Naive thymus-derived CD4-positive, alpha-beta T cell (primary cell): ENCODE results near the gene PLCG1. TPM values are rescaled to one million over a fixed set of nuclear protein-coding genes. Genes with fewer than 3 reads are reported as not detected.
A peak's percentile ranks its signal among the peaks of the same experiment; 100 is the strongest.

Source experiments
- ATAC-seq: fragments of 150-1000 bp; cut with Tn5 transposase; 2 replicates; pipeline ENCODE4 v1.10.0; 2021; ENCODE audit warnings: mild to moderate bottlenecking, moderate library complexity
- CTCF ChIA-PET: fragments of 350-600 bp; sonication (Branson Sonifier 250); formaldehyde crosslinking; loops from one replicate; lab custom pipeline; 2021; ENCODE audit warnings: antibody characterized with exemption; lab: Charles Lee
- POLR2A ChIA-PET: fragments of 350-600 bp; sonication (Branson Sonifier 250); formaldehyde crosslinking; loops from one replicate; lab custom pipeline; 2021; ENCODE audit warnings: antibody characterized with exemption, inconsistent platforms; lab: Charles Lee
- DNase-seq, 9 donors: peaks; one replicate each; pipeline versions ENCODE4 v3.0.0 to v3.0.0-alpha.2; 2020 to 2022; ENCODE audit warnings: mixed read lengths in 1 of 9
- H3K27ac ChIP-seq: one replicate; pipeline ENCODE4 v1.7.0; 2013; ENCODE audit warnings: mild to moderate bottlenecking, low read depth, low read length, moderate library complexity
- H3K27me3 ChIP-seq, 2 donors: one replicate each; pipeline ENCODE4 v1.7.0; 2013; ENCODE audit warnings: low read length in 2 of 2, mild to moderate bottlenecking in 2 of 2, moderate library complexity in 2 of 2; ENCODE audit not compliant: control insufficient read depth in 2 of 2, insufficient read depth in 2 of 2
- H3K36me3 ChIP-seq, 3 experiments: 1 replicate in 2 of 3; 2 replicates in 1 of 3; pipeline ENCODE4 v1.7.0; 2013; ENCODE audit warnings: low read length in 3 of 3, mild to moderate bottlenecking in 3 of 3, moderate library complexity in 1 of 3; ENCODE audit not compliant: insufficient read depth in 3 of 3, control insufficient read depth in 2 of 3
- H3K4me1 ChIP-seq, 2 donors: one replicate each; pipeline ENCODE4 v1.7.0; 2013; ENCODE audit warnings: low read length in 2 of 2, mild to moderate bottlenecking in 2 of 2, moderate library complexity in 1 of 2; ENCODE audit not compliant: control insufficient read depth in 2 of 2, insufficient read depth in 2 of 2
- H3K4me3 ChIP-seq: 2 replicates; pipeline ENCODE4 v1.7.0; 2013; ENCODE audit warnings: mild to moderate bottlenecking, low read length
- H3K9me3 ChIP-seq, 3 experiments: 1 replicate in 2 of 3; 2 replicates in 1 of 3; pipeline ENCODE4 v1.7.0; 2013; ENCODE audit warnings: low read length in 3 of 3; ENCODE audit not compliant: control insufficient read depth in 2 of 3
- H3K27ac Mint-ChIP-seq, 9 donors: one replicate each; pipeline ENCODE4 v1.8.0; 2020 to 2022; ENCODE audit warnings: mixed read lengths in 9 of 9, mild to moderate bottlenecking in 8 of 9, moderate library complexity in 5 of 9, inconsistent platforms in 2 of 9
- H3K27me3 Mint-ChIP-seq, 5 donors: one replicate each; pipeline ENCODE4 v1.8.0; 2021 to 2022; ENCODE audit warnings: mixed read lengths in 5 of 5, mild to moderate bottlenecking in 1 of 5
- H3K36me3 Mint-ChIP-seq, 5 donors: one replicate each; pipeline ENCODE4 v1.8.0; 2020 to 2022; ENCODE audit warnings: mixed read lengths in 5 of 5, mild to moderate bottlenecking in 3 of 5, inconsistent platforms in 1 of 5
- H3K4me1 Mint-ChIP-seq, 7 donors: one replicate each; pipeline ENCODE4 v1.8.0; 2020 to 2022; ENCODE audit warnings: mixed read lengths in 7 of 7, mild to moderate bottlenecking in 3 of 7, inconsistent platforms in 1 of 7
- H3K4me3 Mint-ChIP-seq, 10 donors: one replicate each; pipeline ENCODE4 v1.8.0; 2020 to 2022; ENCODE audit warnings: mild to moderate bottlenecking in 10 of 10, mixed read lengths in 10 of 10, moderate library complexity in 6 of 10, inconsistent platforms in 2 of 10
- H3K9me3 Mint-ChIP-seq, 11 donors: one replicate each; pipeline ENCODE4 v1.8.0; 2020 to 2022; ENCODE audit warnings: mixed read lengths in 11 of 11, mild to moderate bottlenecking in 4 of 11, inconsistent platforms in 1 of 11, moderate library complexity in 1 of 11
- intact Hi-C, 2 donors: fragments of 100-400 bp; cut with micrococcal nuclease; formaldehyde crosslinking; loops; one replicate each; pipeline ENCODE4 v1.15.1; 2023
- polyA plus RNA-seq, 2 donors: library from polyadenylated mRNA; unstranded; fragments of 300-500 nt; fragmentation: Illumina TruSeq; gene quantifications; one replicate each; pipeline ENCODE4 v1.2.3, GENCODE V29; 2021
- total RNA-seq, 6 experiments: library from RNA in 5 of 6; stranded (reverse) in 5 of 6; gene quantifications; 1 replicate in 5 of 6; 2 replicates in 1 of 6; pipeline ENCODE4 v1.2.3 and lab custom pipeline; 2021 to 2026

PLCG1 gene
- total and polyA plus RNA-seq, 7 experiments from 2014 or later: 36.9 to 559 (median 369) TPM

DNA sequence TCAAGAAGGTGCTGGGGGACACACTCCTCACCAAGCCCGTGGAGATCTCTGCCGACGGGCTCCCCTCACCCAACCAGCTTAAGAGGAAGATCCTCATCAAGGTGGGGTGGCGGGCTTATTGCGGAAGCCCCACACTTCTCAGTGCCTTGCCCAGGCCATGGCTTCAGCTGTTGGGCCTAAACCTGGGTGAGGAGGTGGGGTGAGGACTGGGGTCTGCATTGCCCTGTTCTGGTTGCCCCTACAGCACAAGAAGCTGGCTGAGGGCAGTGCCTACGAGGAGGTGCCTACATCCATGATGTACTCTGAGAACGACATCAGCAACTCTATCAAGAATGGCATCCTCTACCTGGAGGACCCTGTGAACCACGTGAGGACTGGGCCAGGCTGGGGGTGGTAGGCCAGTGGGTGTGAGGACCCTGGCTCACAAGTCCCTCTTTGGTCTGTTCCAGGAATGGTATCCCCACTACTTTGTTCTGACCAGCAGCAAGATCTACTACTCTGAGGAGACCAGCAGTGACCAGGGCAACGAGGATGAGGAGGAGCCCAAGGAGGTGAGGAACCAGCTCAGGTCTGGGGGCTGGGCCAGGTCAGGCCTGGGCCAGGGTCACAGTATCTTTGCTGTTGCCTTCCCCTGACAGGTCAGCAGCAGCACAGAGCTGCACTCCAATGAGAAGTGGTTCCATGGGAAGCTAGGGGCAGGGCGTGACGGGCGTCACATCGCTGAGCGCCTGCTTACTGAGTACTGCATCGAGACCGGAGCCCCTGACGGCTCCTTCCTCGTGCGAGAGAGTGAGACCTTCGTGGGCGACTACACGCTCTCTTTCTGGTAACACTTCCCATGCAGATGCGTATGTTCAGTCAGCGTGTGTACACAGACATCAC lies 27.9 kb downstream of the PLCG1 start:
- peaks cover 0 to 1% (median 0%) of the 10 kb centered on the region in 11 donors for H3K9me3 Mint-ChIP-seq
- no peaks in the 10 kb centered on the region for H3K27me3 Mint-ChIP-seq
- H3K27me3 ChIP-seq: no peaks in the 10 kb centered on the region
- no peak for DNase-seq
- POLR2A ChIA-PET: interaction anchor here (0.6 to 30.3 kb wide), 3 partner anchors 8 to 104 kb away, joined by 3 to 604 read pairs (median 19); partner anchors contain the start of gene PLCG1
- no peak for ATAC-seq
- H3K36me3 Mint-ChIP-seq: peaks cover 31 to 73% (median 36%) of the 10 kb centered on the region in 5 donors
- peak overlapping the region in 8 of 9 donors; percentile 42 to 94 (median 74) for H3K27ac Mint-ChIP-seq
- no peaks in the 10 kb centered on the region for H3K9me3 ChIP-seq
- intact Hi-C loops: no loop called here
- peak overlapping the region in 1 of 10 donors; percentile 20 for H3K4me3 Mint-ChIP-seq
- CTCF ChIA-PET: interaction anchor here (2.7 kb wide), 1 partner anchor 30 kb away, joined by 11 read pairs; no protein-coding TSS in a partner anchor
- peak overlapping the region; percentile 43 for H3K27ac ChIP-seq
- H3K4me1 ChIP-seq: peaks cover 28 to 37% of the 10 kb centered on the region in 2 donors
- no peak overlapping the region for H3K4me3 ChIP-seq
- peaks cover 68 to 97% (median 76%) of the 10 kb centered on the region in 3 experiments for H3K36me3 ChIP-seq
- peaks cover 35 to 55% (median 52%) of the 10 kb centered on the region in 7 donors for H3K4me1 Mint-ChIP-seq

DNA sequence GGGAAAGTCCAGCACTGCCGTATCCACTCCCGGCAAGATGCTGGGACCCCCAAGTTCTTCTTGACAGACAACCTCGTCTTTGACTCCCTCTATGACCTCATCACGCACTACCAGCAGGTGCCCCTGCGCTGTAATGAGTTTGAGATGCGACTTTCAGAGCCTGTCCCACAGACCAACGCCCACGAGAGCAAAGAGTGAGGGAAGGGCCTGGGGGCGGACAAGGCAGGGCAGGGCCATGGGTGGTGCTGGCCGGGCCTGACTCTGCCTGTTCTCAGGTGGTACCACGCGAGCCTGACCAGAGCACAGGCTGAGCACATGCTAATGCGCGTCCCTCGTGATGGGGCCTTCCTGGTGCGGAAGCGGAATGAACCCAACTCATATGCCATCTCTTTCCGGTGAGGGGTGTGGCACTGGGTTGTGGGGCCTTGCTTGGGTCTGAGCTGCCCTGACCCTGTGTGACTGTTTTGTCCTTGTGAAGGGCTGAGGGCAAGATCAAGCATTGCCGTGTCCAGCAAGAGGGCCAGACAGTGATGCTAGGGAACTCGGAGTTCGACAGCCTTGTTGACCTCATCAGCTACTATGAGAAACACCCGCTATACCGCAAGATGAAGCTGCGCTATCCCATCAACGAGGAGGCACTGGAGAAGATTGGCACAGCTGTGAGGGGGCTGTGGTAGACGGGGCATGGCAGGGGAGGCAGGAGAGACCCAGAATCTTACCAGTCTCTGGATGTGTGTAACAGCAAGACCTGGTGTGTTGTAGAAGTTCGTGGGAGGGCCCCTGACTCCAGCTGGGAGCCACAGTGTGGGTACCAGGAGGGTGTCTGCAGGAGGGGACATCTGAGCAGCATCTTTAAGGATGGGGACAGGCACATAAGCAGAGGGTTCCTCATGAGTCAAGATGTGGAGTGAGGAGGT lies 29.1 kb downstream of the PLCG1 start:
- Histone ChIP-seq H3K4me3 (no peak overlapping the region), H3K9me3 (no peaks in the 10 kb centered on the region), H3K4me1 (peaks cover 17 to 26% of the 10 kb centered on the region in 2 donors), H3K27ac (peak overlapping the region; percentile 57), H3K27me3 (no peaks in the 10 kb centered on the region), H3K36me3 (peaks cover 71 to 97% (median 80%) of the 10 kb centered on the region in 3 experiments)
- ChIA-PET CTCF (interaction anchor here (0.7 to 2.7 kb wide), 2 partner anchors 15 to 31 kb away, joined by 4 to 11 read pairs; no protein-coding TSS in a partner anchor), POLR2A (interaction anchor here (3.3 to 30.3 kb wide), 2 partner anchors 10 to 26 kb away, joined by 19 to 604 read pairs; partner anchors contain the start of gene PLCG1)
- peaks cover 26 to 53% (median 47%) of the 10 kb centered on the region in 7 donors for H3K4me1 Mint-ChIP-seq
- DNase-seq: no peak
- no peaks in the 10 kb centered on the region for H3K27me3 Mint-ChIP-seq
- no peak overlapping the region for H3K4me3 Mint-ChIP-seq
- H3K27ac Mint-ChIP-seq: peak overlapping the region; percentile 62 to 95 (median 77)
- no peak for ATAC-seq
- H3K9me3 Mint-ChIP-seq: peaks cover 0 to 1% (median 0%) of the 10 kb centered on the region in 11 donors
- H3K36me3 Mint-ChIP-seq: peaks cover 27 to 74% (median 33%) of the 10 kb centered on the region in 5 donors
- intact Hi-C loops: no loop called here

DNA sequence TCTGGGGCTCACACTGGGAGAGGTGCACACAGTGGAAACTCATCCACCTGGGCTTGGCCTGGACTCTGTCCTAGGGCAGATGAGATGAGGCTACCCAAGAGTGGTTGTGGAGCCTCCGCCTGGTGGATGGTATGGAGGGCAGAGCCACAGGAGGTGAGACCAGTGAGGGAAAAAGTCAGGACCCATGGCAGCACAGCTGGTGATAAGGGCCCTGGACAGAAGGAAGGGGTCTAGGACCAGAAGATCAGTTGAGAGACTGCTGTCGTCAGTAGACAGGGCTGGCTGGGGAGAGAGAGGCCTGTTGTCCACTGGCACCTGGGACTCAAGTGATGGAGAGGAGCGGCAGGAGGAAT lies 29.8 kb downstream of the PLCG1 start:
- H3K9me3 ChIP-seq: no peaks in the 10 kb centered on the region
- no peak overlapping the region for H3K4me3 Mint-ChIP-seq
- no peak overlapping the region for H3K4me3 ChIP-seq
- H3K36me3 Mint-ChIP-seq: peaks cover 27 to 76% (median 38%) of the 10 kb centered on the region in 5 donors
- peak overlapping the region; percentile 57 for H3K27ac ChIP-seq
- POLR2A ChIA-PET: interaction anchor here (3.3 to 30.3 kb wide), 2 partner anchors 10 to 27 kb away, joined by 19 to 604 read pairs; partner anchors contain the start of gene PLCG1
- CTCF ChIA-PET: interaction anchor here (2.7 kb wide), 1 partner anchor 31 kb away, joined by 11 read pairs; no protein-coding TSS in a partner anchor
- H3K9me3 Mint-ChIP-seq: peaks cover 0 to 1% (median 0%) of the 10 kb centered on the region in 11 donors
- H3K27ac Mint-ChIP-seq: peak overlapping the region; percentile 24 to 95 (median 89)
- no peaks in the 10 kb centered on the region for H3K27me3 ChIP-seq
- H3K4me1 Mint-ChIP-seq: peaks cover 26 to 53% (median 47%) of the 10 kb centered on the region in 7 donors
- DNase-seq: no peak
- no peaks in the 10 kb centered on the region for H3K27me3 Mint-ChIP-seq
- peaks cover 11 to 20% of the 10 kb centered on the region in 2 donors for H3K4me1 ChIP-seq
- no peak for ATAC-seq
- intact Hi-C loops: no loop called here
- H3K36me3 ChIP-seq: peaks cover 71 to 98% (median 80%) of the 10 kb centered on the region in 3 experiments

DNA sequence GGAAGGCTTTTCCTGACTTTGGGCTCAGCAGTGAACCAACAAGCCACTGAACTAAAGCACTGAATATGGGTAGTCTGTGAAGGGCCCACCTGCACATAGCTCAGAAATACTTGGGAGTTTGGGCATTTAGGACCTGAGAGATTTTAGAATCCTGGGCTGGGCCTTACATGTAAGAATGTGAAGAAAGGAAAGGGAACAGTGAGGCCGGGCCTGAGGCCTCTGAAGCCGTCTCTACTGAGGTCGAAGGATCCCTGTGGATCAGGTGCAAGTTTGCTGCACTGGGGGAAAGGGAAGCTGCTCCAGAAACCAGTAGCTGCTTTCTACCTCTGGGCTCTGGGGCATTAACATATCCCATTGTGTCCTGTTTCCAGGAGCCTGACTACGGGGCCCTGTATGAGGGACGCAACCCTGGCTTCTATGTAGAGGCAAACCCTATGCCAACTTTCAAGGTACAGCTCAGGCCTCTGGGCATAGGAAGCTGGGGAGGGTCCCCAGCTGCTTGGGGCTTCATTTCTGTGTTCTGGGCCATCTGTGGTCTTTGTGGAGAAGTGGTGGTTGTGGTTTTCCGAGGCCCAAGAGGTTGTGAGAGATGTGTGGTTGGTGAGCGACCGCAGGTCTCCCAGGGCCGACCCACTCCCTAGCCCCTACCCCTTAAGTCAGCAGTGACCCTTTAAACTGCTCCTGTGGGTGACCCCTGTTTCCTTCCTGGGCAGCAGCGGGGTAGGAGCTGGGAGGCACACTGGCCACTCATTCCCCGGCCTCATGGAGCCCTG lies 30.3 kb downstream of the PLCG1 start:
- H3K27me3 Mint-ChIP-seq: no peaks in the 10 kb centered on the region
- peaks cover 0 to under 1% (median 0%) of the 10 kb centered on the region in 11 donors for H3K9me3 Mint-ChIP-seq
- no peaks in the 10 kb centered on the region for H3K27me3 ChIP-seq
- intact Hi-C loops: no loop called here
- ChIA-PET CTCF (interaction anchor here (2.7 kb wide), 1 partner anchor 32 kb away, joined by 11 read pairs; no protein-coding TSS in a partner anchor), POLR2A (interaction anchor here (3.3 to 30.3 kb wide), 2 partner anchors 11 to 28 kb away, joined by 19 to 604 read pairs; partner anchors contain the start of gene PLCG1)
- H3K27ac Mint-ChIP-seq: peak overlapping the region; percentile 46 to 95 (median 89)
- H3K36me3 ChIP-seq: peaks cover 76 to 98% (median 78%) of the 10 kb centered on the region in 3 experiments
- H3K4me1 Mint-ChIP-seq: peaks cover 25 to 52% (median 45%) of the 10 kb centered on the region in 7 donors
- no peaks in the 10 kb centered on the region for H3K9me3 ChIP-seq
- DNase-seq: no peak
- no peak overlapping the region for H3K4me3 Mint-ChIP-seq
- H3K4me1 ChIP-seq: peaks cover 5 to 14% of the 10 kb centered on the region in 2 donors
- peak overlapping the region; percentile 57 for H3K27ac ChIP-seq
- H3K36me3 Mint-ChIP-seq: peaks cover 27 to 75% (median 38%) of the 10 kb centered on the region in 5 donors
- H3K4me3 ChIP-seq: no peak overlapping the region
- ATAC-seq: no peak

DNA sequence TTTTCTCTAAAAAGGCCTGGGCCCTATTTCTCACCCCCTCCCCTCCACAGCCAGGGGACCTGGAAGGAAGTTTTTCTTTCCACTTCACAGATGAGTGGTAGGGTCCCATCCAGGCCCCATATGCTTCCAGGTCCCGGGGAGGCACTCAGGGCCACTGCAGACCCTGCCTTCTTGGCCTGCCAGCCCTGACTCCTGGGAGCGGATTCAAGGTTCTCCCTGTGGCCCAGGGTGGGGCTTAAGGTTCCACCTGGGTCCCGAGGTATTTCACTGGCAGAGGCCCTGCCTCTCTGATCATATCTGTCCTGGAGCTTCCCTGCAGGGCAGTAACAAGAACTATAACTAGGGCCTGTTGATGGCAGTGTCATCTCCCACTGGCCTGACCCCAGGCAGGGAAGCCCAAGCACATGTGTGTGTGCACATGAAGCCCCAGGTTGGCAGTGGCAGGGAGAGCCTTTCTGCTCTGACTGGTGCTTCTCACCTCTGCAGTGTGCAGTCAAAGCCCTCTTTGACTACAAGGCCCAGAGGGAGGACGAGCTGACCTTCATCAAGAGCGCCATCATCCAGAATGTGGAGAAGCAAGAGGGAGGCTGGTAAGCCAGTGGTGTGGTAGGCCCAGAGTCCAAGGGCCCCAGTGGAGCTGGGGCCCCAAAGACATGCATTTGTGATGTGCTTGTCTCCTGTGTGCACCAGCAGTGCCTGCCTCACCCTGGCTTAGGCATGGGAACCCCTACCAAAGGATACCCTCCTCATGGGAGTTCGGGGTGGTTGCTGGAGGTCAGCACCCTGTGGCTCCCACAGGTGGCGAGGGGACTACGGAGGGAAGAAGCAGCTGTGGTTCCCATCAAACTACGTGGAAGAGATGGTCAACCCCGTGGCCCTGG lies 31.2 kb downstream of the PLCG1 start:
- H3K27ac ChIP-seq: peak overlapping the region; percentile 57
- POLR2A ChIA-PET: interaction anchor here (3.3 to 30.3 kb wide), 2 partner anchors 12 to 28 kb away, joined by 19 to 604 read pairs; partner anchors contain the start of gene PLCG1
- intact Hi-C loops: no loop called here
- H3K36me3 ChIP-seq: peaks cover 71 to 98% (median 74%) of the 10 kb centered on the region in 3 experiments
- CTCF ChIA-PET: interaction anchor here (1.1 kb wide), 1 partner anchor 21 kb away, joined by 3 read pairs; no protein-coding TSS in a partner anchor
- no peak for ATAC-seq
- no peak for DNase-seq
- H3K4me3 ChIP-seq: no peak overlapping the region
- Mint-ChIP-seq H3K4me3 (no peak overlapping the region), H3K9me3 (no peaks in the 10 kb centered on the region), H3K27me3 (no peaks in the 10 kb centered on the region), H3K27ac (peak overlapping the region; percentile 36 to 93 (median 62)), H3K4me1 (peaks cover 26 to 53% (median 41%) of the 10 kb centered on the region in 7 donors), H3K36me3 (peaks cover 26 to 79% (median 39%) of the 10 kb centered on the region in 5 donors)
- no peaks in the 10 kb centered on the region for H3K27me3 ChIP-seq
- peaks cover 0 to 10% of the 10 kb centered on the region in 2 donors for H3K4me1 ChIP-seq
- H3K9me3 ChIP-seq: no peaks in the 10 kb centered on the region
